H1 (cell line): ENCODE measurements around the gene ANKRD61. TPM values are rescaled to one million over a fixed set of nuclear protein-coding genes. Genes with fewer than 3 reads are reported as not detected.

ENCODE experiments used
- CTCF ChIA-PET: fragments of 300-600 bp; sonication (Branson Sonifier 250); formaldehyde crosslinking; loops from one replicate; lab custom pipeline; 2021; ENCODE audit not compliant: partially characterized antibody; lab: Charles Lee
- POLR2A ChIA-PET: fragments of 300-600 bp; sonication (Branson Sonifier 250); formaldehyde crosslinking; loops from one replicate; lab custom pipeline; 2021; ENCODE audit warnings: inconsistent platforms; ENCODE audit not compliant: partially characterized antibody; lab: Charles Lee
- DNase-seq, 2 experiments: peaks; one replicate each; pipeline versions ENCODE4 v3.0.0 to v3.0.0-alpha.2; 2010 to 2022; ENCODE audit warnings: low spot score in 2 of 2, low read depth in 1 of 2, mixed read lengths in 1 of 2
- FAIRE-seq: peaks from 2 replicates; lab custom pipeline; 2011; peaks lifted over from hg19 to GRCh38; lab: Jason Lieb, UNC
- H2AFZ ChIP-seq: 2 replicates; pipeline ENCODE4 v1.8.1; 2012; ENCODE audit warnings: low read length, inconsistent platforms
- H2AK5ac ChIP-seq: 2 replicates; pipeline ENCODE4 v1.6.1; 2013; ENCODE audit warnings: low read depth, low read length
- H2BK120ac ChIP-seq: replicated peaks from 2 replicates; pipeline ENCODE3; 2013; ENCODE audit warnings: low read depth, low read length, inconsistent platforms
- H2BK12ac ChIP-seq: 2 replicates; pipeline ENCODE4 v1.6.1; 2013; ENCODE audit warnings: low read depth, low read length
- H2BK15ac ChIP-seq: 2 replicates; pipeline ENCODE4 v1.6.1; 2013; ENCODE audit warnings: low read length
- H2BK20ac ChIP-seq: 2 replicates; pipeline ENCODE4 v1.6.1; 2013; ENCODE audit warnings: low read length
- H2BK5ac ChIP-seq: 2 replicates; pipeline ENCODE4 v1.6.1; 2013; ENCODE audit warnings: low read depth, low read length
- H3K14ac ChIP-seq: 2 replicates; pipeline ENCODE4 v1.6.1; 2013; ENCODE audit warnings: inconsistent platforms; ENCODE audit not compliant: insufficient read length
- H3K18ac ChIP-seq: 2 replicates; pipeline ENCODE4 v1.6.1; 2013; ENCODE audit warnings: low read length; ENCODE audit errors: extremely low read depth
- H3K23ac ChIP-seq: 2 replicates; pipeline ENCODE4 v1.6.1; 2013; ENCODE audit warnings: inconsistent platforms; ENCODE audit not compliant: insufficient read length
- H3K23me2 ChIP-seq: 2 replicates; pipeline ENCODE4 v1.6.1; 2013; ENCODE audit warnings: low read depth, low read length
- H3K27ac ChIP-seq: 2 replicates; pipeline ENCODE4 v1.6.1; 2011; ENCODE audit warnings: low read depth, low read length, inconsistent platforms
- H3K27me3 ChIP-seq, 4 experiments: replicated peaks in 1 of 4; 1 replicate in 1 of 4; 2 replicates in 3 of 4; pipeline versions ENCODE4 v1.6.1 to v1.8.1; 2011 to 2013; ENCODE audit warnings: low read length in 3 of 4, mild to moderate bottlenecking in 3 of 4, inconsistent platforms in 2 of 4, mixed read lengths in 2 of 4, moderate library complexity in 1 of 4; ENCODE audit not compliant: control insufficient read depth in 3 of 4, insufficient read depth in 3 of 4; ENCODE audit errors: extremely low read depth in 1 of 4
- H3K36me3 ChIP-seq, 4 experiments: 2 replicates each; pipeline versions ENCODE4 v1.6.1 to v1.8.1; 2011 to 2013; ENCODE audit warnings: mild to moderate bottlenecking in 4 of 4, low read length in 3 of 4, moderate library complexity in 2 of 4, control low read depth in 1 of 4, inconsistent platforms in 1 of 4; ENCODE audit not compliant: insufficient read depth in 4 of 4, control insufficient read depth in 2 of 4
- H3K4ac ChIP-seq: replicated peaks from 2 replicates; pipeline ENCODE3; 2013; ENCODE audit warnings: low read length, low read depth, mixed read lengths, inconsistent platforms; ENCODE audit not compliant: insufficient read length
- H3K4me1 ChIP-seq, 4 experiments: replicated peaks in 1 of 4; 1 replicate in 1 of 4; 2 replicates in 3 of 4; pipeline versions ENCODE4 v1.6.1 to v1.8.1; 2011 to 2013; ENCODE audit warnings: low read length in 3 of 4, inconsistent platforms in 2 of 4, mixed read lengths in 1 of 4; ENCODE audit not compliant: insufficient read depth in 4 of 4, control insufficient read depth in 3 of 4
- H3K4me2 ChIP-seq, 2 experiments: 2 replicates each; pipeline versions ENCODE4 v1.6.1 to v1.8.1; 2011 to 2013; ENCODE audit warnings: low read depth in 2 of 2, low read length in 2 of 2, control low read depth in 1 of 2, inconsistent platforms in 1 of 2, mild to moderate bottlenecking in 1 of 2; ENCODE audit not compliant: insufficient read depth in 1 of 2
- H3K4me3 ChIP-seq, 4 experiments: fragments of 200-600, 300-600 bp in 1 of 4; sonication (generic), shearing (Covaris generic), sonication (Bioruptor Twin) in 1 of 4; 2 replicates each; pipeline versions ENCODE4 v1.5.1 to v1.8.1; 2011 to 2016; ENCODE audit warnings: low read length in 4 of 4, low read depth in 3 of 4, control low read depth in 2 of 4, inconsistent platforms in 2 of 4, mild to moderate bottlenecking in 2 of 4, mixed read lengths in 1 of 4, moderate library complexity in 1 of 4; ENCODE audit not compliant: insufficient read depth in 2 of 4; ENCODE audit errors: extremely low read depth in 1 of 4
- H3K56ac ChIP-seq: replicated peaks from 2 replicates; pipeline ENCODE3; 2013; ENCODE audit warnings: low read depth, mild to moderate bottlenecking, mixed read lengths, low read length, inconsistent platforms; ENCODE audit not compliant: insufficient read length
- H3K79me1 ChIP-seq: 2 replicates; pipeline ENCODE4 v1.6.1; 2013; ENCODE audit warnings: low read depth, low read length, control low read depth
- H3K79me2 ChIP-seq, 2 experiments: 2 replicates each; pipeline versions ENCODE4 v1.6.1 to v1.8.1; 2012 to 2013; ENCODE audit warnings: low read length in 2 of 2, mild to moderate bottlenecking in 2 of 2, inconsistent platforms in 1 of 2; ENCODE audit not compliant: insufficient read depth in 2 of 2, control insufficient read depth in 1 of 2
- H3K9ac ChIP-seq, 4 experiments: replicated peaks in 1 of 4; 1 replicate in 1 of 4; 2 replicates in 3 of 4; pipeline versions ENCODE4 v1.6.1 to v1.8.1; 2011 to 2013; ENCODE audit warnings: low read depth in 3 of 4, low read length in 3 of 4, control low read depth in 2 of 4, mild to moderate bottlenecking in 2 of 4, moderate library complexity in 2 of 4, inconsistent platforms in 1 of 4; ENCODE audit errors: extremely low read depth in 1 of 4
- H3K9me3 ChIP-seq, 2 experiments: 2 replicates each; pipeline versions ENCODE4 v1.6.1 to v1.8.1; 2012 to 2013; ENCODE audit warnings: mild to moderate bottlenecking in 2 of 2, moderate library complexity in 2 of 2, control low read depth in 1 of 2, inconsistent platforms in 1 of 2, low read depth in 1 of 2, low read length in 1 of 2, mixed read lengths in 1 of 2; ENCODE audit not compliant: insufficient read depth in 2 of 2
- H4K20me1 ChIP-seq, 2 experiments: replicated peaks in 1 of 2; 2 replicates each; pipeline versions ENCODE3 to v1.8.1; 2011 to 2013; ENCODE audit warnings: inconsistent platforms in 2 of 2, low read length in 2 of 2, mild to moderate bottlenecking in 1 of 2; ENCODE audit not compliant: insufficient read depth in 2 of 2, control insufficient read depth in 1 of 2
- H4K5ac ChIP-seq: 2 replicates; pipeline ENCODE4 v1.6.1; 2013; ENCODE audit warnings: low read length, low read depth, mixed read lengths, inconsistent platforms; ENCODE audit not compliant: insufficient read length
- H4K8ac ChIP-seq: 2 replicates; pipeline ENCODE4 v1.8.0; 2013; ENCODE audit warnings: mild to moderate bottlenecking, moderate library complexity, low read length, inconsistent platforms; ENCODE audit not compliant: insufficient read depth; ENCODE audit errors: extremely low read depth
- H4K91ac ChIP-seq: replicated peaks from 2 replicates; pipeline ENCODE3; 2013; ENCODE audit warnings: low read length, mixed read lengths, inconsistent platforms; ENCODE audit not compliant: insufficient read length
- CBX8 ChIP-seq: fragments of 300-800, 300-1000 bp; sonication (generic); IDR thresholded peaks from 2 replicates; pipeline ENCODE4 v1.7.1; 2016; ENCODE audit warnings: low read depth, low read length, borderline replicate concordance
- EGR1 ChIP-seq: IDR thresholded peaks from 2 replicates; pipeline ENCODE4 v1.6.1; 2011; ENCODE audit warnings: low read depth, low read length, borderline replicate concordance
- YY1 ChIP-seq: IDR thresholded peaks from 2 replicates; pipeline ENCODE4 v1.6.1; 2011; ENCODE audit warnings: low read depth, mild to moderate bottlenecking, low read length
- WGBS, 2 experiments: shearing (Covaris generic) in 1 of 2; methylation state at CpG; one replicate each; pipeline versions ENCODE4 v1.1.6 to v1.1.7; 2013 to 2015; ENCODE audit warnings: low lambda C conversion rate in 2 of 2, mixed read lengths in 2 of 2, inconsistent platforms in 1 of 2, low coverage in 1 of 2, missing lambda C conversion rate in 1 of 2; ENCODE audit not compliant: insufficient replicate concordance in 2 of 2, insufficient coverage in 1 of 2, insufficient read length in 1 of 2; ENCODE audit errors: extremely low coverage in 1 of 2, missing lambda C conversion rate in 1 of 2; 5-methylcytosine and 5-hydroxymethylcytosine counted together
- polyA plus RNA-seq, 7 experiments: library from polyadenylated mRNA; depleted of rRNA in 3 of 7; stranded (reverse) in 5 of 7; unstranded in 2 of 7; fragments of >200 nt in 5 of 7; fragments of 200-250 nt in 2 of 7; gene quantifications; 1 replicate in 5 of 7; 2 replicates in 1 of 7; 4 replicates in 1 of 7; pipeline versions ENCODE4 v1.2.1 to v1.2.3, GENCODE V29; 2011 to 2013; ENCODE audit warnings: missing spikeins in 2 of 7, mixed read lengths in 2 of 7
- total RNA-seq: library from RNA; stranded (reverse); fragmentation: NEBNext Ultra II Directional; extraction: Animal tissue kit (Norgen Biotek cat#: 25700); gene quantifications from 2 replicates; pipeline ENCODE4 v1.2.1, GENCODE V29; 2021

Gene ANKRD61
- total and polyA plus RNA-seq, 2 of the 8 experiments (the other 6 are each of a cell fraction or from before 2014, with no cell fraction given), result 0.23 to 0.32 TPM

- Histone ChIP-seq H4K5ac (no peak overlapping the region), H4K8ac (no peak overlapping the region), H3K4ac (no peak overlapping the region), H3K4me3 (no peak overlapping the region), H2AFZ (no peak overlapping the region), H3K56ac (no peak overlapping the region), H3K23me2 (no peaks in the 10 kb centered on the region), H3K9ac (no peak overlapping the region), H4K91ac (no peak overlapping the region), H3K23ac (no peak overlapping the region), H3K14ac (no peak overlapping the region), H3K18ac (no peak overlapping the region), H3K4me1 (peaks cover 0 to 3% (median 0%) of the 10 kb centered on the region in 4 experiments; a peak in 1 of 7 replicates), H4K20me1 (peaks cover 2 to 11% of the 10 kb centered on the region in 2 experiments), H2BK12ac (no peak overlapping the region), H3K36me3 (peaks cover 19 to 56% (median 30%) of the 10 kb centered on the region in 4 experiments), H2AK5ac (no peak overlapping the region), H2BK120ac (no peak overlapping the region), H2BK20ac (no peak overlapping the region), H3K9me3 (no peaks in the 10 kb centered on the region), H3K79me1 (peaks cover 4% of the 10 kb centered on the region), H2BK5ac (no peak overlapping the region; the same call in 1 of the 2 replicates), H2BK15ac (no peak overlapping the region), H3K27ac (no peak overlapping the region), H3K4me2 (no peak overlapping the region), H3K79me2 (peaks cover 2 to 53% of the 10 kb centered on the region in 2 experiments; a peak in 3 of 4 replicates), H3K27me3 (no peaks in the 10 kb centered on the region)
- DNase-seq, result no peak
- ChIA-PET POLR2A (interaction anchor here (8.0 kb wide), 1 partner anchor 12 kb away, joined by 66 read pairs; no protein-coding TSS in a partner anchor), CTCF (interaction anchor here (1.0 kb wide), 1 partner anchor 15 kb away, joined by 4 read pairs; no protein-coding TSS in a partner anchor)
- 92% methylated on average over 14 of the region's 14 CpGs; no CpG with 5 or more reads in 1 of the 2 experiments for WGBS, 2 experiments
- no peak for FAIRE-seq
- TF ChIP-seq EGR1 (no peak), YY1 (no peak), CBX8 (no peak)
These were observed 18.6 kb upstream of the ANKRD61 start for GRCh38 chr7:6012355-6013104.
